GM19452 (cell line): Measurements from ENCODE around the gene SORBS1.

Experiments used
- ATAC-seq: cut with Tn5 transposase; IDR thresholded peaks from one replicate; pipeline ENCODE4 v1.9.1; 2021; ENCODE audit not compliant: unreplicated experiment

SORBS1 gene

GRCh38 chr10:95517536-95518454 lies 43.4 kb downstream of the SORBS1 start:
- ATAC-seq: no peak

GRCh38 chr10:95516774-95517373 lies 44.3 kb downstream of the SORBS1 start:
- no peak for ATAC-seq

DNA sequence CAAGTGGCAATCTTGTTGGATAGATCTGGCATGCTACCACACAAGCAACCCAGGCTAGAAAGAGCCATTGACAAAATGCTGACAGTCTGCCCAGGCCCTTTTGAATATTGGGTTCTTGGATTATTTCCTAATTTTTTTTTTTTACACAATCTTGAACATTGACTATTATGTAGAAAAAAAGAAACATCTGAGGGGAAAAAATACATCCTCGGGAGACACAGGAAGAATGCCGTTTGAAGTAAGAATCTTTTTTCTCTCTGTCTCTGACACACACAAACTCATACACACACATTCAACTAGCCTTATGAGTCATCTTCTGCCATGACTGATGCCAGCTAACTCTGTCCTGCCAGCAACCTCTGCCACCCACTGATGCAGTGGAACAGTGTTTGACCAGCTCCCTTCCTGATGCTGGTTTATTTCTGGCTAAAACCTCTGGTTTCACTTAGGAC lies 47.2 kb downstream of the SORBS1 start:
- ATAC-seq: no peak

DNA sequence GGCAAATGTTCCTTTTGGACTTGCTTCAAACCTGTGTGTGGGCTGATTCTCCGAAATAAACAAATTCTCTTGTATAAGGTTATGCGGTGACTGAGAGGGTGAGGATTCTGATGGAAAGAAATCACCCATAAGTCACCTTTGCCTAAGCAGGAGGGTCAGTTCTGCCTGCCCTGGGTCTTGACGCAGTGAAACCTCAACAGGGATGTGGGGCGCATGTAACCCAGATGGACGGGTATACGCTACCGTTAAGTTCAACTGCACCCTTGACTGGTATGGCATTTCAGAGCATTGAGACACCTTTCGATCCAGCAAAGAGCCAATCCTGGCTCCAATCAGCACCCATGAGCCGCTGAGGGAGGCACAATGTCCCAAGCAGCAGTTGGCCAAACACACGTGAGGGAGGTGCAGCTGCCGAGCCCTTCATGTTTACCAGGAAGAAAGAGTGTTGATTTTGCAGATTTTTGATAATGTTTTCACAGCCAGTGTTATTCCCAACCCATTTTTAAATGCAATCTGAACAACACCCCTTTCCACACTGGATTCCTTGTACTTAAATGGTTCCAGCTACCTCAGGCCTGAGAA lies 48.1 kb downstream of the SORBS1 start:
- ATAC-seq: no peak

GRCh38 chr10:95511314-95511713 lies 49.9 kb downstream of the SORBS1 start:
- no peak for ATAC-seq

DNA sequence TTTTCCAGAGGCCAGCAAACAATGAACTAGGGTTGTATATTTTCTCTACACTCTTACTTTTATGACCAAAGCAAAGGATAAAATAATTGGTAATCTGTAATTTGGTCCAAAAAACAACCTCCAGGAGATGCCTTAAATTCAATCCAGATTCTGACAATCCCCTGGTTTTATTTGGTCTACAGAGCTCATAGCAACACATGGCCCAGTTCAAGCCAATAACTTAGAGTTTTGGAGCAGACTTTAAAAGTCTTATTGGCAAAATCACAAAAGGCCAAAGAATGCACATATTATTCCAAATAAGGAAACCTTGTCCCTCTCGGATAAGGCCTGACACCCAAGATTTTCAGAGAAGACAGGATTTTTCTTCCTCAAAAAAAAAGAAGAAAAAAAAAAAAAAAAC lies 51.9 kb downstream of the SORBS1 start:
- ATAC-seq: no peak

DNA sequence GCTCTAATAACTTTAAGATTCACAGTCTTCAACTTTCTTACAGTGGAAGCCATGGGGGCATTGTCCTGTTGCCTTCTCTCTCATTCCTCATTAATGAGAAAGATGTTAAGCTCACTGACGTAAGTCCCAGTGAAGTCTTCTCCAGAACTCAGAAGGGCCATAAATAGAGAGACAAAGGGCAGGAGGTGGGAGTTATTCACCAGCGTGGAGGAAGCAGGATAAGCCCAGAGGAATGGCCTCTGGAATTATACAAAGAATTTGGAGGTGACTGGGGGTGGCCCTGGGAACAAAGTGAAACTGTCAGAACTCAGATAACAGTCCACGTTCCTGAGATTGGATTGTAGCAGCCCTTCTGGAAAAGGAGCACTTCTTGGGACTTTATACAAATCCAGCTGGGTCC lies 52.4 kb downstream of the SORBS1 start:
- ATAC-seq: no peak

DNA sequence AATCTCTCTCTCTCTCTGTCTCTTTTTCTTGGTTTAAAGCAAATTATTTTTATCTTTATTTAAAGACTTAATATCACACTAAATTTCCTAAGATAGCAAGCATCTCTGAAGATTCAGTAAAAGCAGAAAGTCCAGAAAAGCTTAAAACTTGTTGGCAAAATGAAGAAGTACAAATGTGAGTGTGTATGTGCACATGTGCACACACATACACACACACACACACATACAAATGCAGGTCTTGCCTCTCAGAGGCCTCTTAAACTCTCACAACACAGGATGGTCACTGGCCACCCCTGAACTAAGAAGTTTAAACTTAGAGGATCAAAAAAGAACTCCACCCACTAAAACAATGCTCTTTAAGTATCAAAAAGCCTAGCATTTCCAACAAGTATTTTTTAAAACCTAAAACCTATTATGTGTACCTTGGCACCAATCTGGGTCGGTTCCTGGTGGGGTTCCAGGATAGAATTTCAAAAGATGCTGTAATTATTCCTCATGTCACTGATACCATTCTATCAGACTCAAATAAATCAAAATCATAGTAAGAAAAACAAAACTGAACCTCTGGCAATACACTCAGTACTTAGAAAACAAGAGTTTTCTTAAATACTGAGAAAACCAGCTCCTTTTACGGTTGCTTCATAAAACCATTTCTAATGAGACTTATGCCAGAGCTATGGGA lies 55.0 kb downstream of the SORBS1 start:
- ATAC-seq: no peak

DNA sequence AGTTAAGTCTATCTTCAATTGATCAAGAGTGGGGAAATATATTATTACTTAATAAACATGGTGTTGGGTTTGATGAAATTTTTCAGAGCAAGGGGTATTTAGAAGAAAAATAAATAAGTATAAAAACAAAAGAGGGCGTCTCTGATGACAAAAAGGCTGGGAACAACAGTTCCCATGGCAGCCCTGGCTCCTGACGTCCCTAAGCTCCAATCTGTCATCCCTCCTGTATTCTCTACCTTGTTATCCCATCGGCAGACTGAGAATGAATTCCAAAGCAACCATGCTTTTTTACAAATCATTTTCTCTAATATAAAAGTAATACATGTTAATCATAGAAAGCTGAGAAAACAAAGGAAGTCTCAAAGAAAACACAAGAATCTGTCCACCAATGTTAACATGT lies 55.5 kb downstream of the SORBS1 start:
- ATAC-seq: no peak

DNA sequence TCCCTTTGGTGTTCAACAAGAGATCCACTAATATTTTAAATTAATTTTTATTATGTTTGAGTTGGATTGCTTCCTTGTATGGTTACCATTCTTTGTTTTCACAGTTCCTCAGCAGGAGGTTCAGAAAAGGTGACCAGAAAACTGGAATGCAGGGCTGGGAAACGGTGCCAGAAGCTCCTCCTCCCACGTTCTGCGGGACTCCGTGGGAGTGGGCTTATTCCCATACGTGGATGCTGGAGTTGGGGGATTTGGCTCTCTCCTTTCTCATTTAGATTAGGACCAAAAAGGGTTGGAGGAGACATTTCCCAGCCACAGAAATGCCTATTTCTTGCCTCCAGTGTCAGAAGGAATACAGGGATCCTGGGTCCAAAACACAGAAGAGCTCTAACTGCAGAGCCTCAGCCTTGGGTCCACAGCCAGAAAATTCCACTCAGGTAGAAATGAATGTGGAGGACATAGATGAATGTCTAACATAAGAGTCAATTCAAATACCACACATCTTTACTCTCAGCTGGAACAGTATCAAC lies 56.0 kb downstream of the SORBS1 start:
- no peak for ATAC-seq

DNA sequence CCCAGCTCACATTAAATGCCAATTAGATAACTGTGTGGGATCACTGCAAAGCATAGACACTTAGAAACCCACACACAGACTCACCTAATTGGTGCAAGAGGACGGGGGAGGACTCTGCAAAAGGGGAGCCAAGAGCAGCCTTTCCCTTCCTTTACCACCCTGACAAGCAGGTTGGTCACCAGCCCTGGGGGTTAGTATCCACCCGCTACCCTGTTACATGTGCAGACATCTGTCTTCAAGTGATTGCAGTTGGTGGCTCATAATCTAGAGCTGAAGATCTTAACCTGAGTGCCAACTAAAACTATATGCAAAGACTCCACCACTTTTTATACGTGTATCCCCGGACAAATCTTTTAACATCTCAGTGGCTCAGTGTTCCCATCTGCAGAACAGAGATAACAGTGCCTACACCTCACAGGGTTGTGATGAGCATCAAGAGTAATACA lies 56.9 kb downstream of the SORBS1 start:
- no peak for ATAC-seq

- no peak for ATAC-seq
These were observed 57.6 kb downstream of the SORBS1 start for GRCh38 chr10:95503526-95503925.

DNA sequence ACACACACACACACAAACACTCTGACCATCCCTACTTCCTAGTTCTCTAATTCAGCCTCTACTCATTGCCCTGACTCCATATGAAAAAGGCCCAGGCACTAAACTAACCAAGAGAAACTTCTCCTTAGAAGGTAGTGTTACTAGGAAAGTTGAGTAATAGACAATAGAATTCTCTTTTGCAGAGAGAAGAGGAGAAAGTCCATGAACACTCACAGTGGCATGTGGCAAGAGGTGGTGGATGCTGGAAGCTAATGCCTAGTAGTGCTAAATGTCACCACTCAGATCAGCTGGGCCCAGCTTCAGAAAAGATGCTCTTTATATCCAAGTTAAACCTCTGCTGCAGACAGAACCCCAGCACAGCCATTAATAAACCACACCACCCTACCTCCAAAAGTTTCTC lies 58.2 kb downstream of the SORBS1 start:
- ATAC-seq: no peak

- ATAC-seq: no peak
These were observed 58.8 kb downstream of the SORBS1 start for GRCh38 chr10:95502377-95502776.

GRCh38 chr10:95501203-95502094 lies 59.7 kb downstream of the SORBS1 start:
- no peak for ATAC-seq

DNA sequence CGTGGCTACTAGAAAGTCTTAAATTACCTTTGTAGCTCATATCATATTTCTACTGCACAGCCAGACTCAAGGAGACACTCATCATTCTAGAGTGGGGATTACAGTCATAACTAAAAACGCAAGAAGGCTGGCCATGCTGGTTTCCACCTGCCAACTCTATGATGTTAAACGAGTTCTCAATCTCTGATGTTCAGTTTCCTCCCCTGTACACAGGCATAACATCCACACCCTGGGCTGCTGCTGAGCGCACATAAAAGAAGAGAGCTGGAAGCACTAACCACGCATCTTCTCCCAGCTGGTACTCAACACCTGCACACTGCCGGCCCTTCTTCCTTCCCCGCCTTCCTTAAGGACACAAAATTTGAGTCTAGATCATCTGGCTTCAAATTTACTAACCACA lies 60.5 kb downstream of the SORBS1 start:
- ATAC-seq: no peak

GRCh38 chr10:95500097-95500496 lies 61.1 kb downstream of the SORBS1 start:
- ATAC-seq: no peak

GRCh38 chr10:95499482-95499989 lies 61.6 kb downstream of the SORBS1 start:
- no peak for ATAC-seq

GRCh38 chr10:95496951-95497350 lies 64.2 kb downstream of the SORBS1 start:
- no peak for ATAC-seq
